ENCODE measurements around the gene OBSCN. TPM values are rescaled to one million over a fixed set of nuclear protein-coding genes. Genes with fewer than 3 reads are reported as not detected.
"Not testable (repeated sequence)": the region's sequence is repeated elsewhere in the genome, so short reads cannot be mapped to it uniquely, and the experiment has no call there.

OBSCN gene
- total RNA-seq, 3 donors from 2014 or later, result 6.3 to 9.3 (median 7.5) TPM

DNA sequence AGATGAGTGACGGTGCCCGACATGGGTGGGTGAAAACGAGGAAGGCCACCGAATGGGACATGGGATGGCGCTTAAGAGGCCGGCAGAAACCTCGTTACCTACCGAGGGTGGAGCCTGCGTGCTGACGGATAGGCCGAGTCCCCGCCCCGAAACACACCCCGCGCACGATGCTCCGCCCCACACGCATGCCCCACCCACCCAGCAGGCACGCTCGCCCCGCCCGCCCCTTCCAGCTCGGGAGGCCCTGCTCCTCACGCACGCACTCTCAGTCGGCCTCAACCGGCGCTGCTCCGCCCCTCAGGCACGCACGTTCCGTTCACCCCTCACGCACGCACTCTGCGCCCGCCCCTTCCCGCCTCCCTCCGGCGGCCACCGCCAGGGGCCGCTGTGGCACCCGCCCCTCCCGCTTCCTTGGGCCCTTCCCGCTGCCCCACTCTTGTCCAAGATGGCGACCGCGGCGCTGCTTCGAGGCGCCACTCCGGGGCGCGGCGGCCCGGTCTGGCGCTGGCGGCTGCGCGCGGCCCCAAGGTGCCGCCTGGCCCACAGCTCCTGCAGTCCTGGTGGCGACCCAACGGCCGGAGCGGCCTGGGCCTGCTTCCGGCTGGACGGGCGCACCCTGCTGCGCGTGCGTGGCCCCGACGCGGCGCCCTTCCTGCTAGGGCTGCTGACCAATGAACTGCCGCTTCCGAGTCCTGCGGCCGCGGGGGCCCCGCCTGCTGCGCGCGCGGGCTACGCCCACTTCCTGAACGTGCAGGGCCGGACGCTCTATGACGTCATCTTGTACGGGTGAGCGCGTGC lies 42.3 kb upstream of the OBSCN start, which contains the start of gene IBA57:
Gene IBA57 (plus strand): TSS at position 433 of the 798 bp plus-strand sequence. CDS start 13 bp downstream, at position 446.
- Mint-ChIP-seq H3K27me3 (ENCODE audit: low read depth) (no peaks in the 10 kb centered on the region), H3K4me3 (peak within 1 kb of the TSS; percentile 83), H3K9me3 (no peaks in the 10 kb centered on the region), H3K36me3 (ENCODE audit: insufficient read depth) (peaks cover 3% of the 10 kb centered on the region), H3K4me1 (ENCODE audit: low read depth) (peaks cover 45% of the 10 kb centered on the region)
- peak; percentile 99 for DNase-seq
- ATAC-seq, result peak; percentile 87 to 89

DNA sequence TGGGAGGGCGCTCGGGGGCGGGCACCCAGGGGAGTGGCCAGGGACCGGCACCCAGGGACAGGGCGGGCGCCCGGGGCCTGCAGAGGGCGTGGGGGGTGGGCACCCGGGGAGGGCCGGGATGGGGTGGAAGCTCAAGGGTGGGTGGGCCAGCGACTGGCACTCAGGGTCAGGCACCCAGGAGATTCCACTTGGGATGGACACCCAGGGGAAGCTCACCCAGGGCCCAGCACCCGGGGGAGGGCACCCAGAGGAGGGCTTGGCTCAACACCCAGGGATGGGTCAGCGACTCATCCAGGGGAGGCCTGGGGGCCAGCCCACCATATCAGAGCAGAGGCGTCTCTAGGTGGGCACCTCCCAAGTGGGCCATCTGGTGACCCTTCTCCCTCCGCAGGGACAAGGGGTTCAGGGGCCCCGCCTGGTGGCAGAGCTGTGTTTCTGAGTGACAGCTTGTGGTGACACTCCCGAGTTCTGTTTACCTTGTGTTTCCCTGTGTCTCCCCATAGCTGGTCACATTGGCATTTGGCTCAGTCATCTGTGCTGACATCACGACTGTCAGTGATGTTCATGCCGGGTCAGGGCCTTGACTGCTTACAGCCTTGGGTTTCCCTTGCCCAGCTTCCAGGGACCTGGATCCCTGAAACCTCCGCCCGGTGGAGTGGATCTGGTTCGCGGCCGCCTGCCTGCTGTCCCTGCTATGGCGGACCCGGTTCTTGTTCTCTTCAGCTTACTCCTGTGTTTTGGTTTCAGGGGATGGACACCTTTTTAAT lies 41.5 kb upstream of the OBSCN start:
- peak; percentile 3 for ATAC-seq
- peak overlapping the region; percentile 78 for H3K4me3 Mint-ChIP-seq

DNA sequence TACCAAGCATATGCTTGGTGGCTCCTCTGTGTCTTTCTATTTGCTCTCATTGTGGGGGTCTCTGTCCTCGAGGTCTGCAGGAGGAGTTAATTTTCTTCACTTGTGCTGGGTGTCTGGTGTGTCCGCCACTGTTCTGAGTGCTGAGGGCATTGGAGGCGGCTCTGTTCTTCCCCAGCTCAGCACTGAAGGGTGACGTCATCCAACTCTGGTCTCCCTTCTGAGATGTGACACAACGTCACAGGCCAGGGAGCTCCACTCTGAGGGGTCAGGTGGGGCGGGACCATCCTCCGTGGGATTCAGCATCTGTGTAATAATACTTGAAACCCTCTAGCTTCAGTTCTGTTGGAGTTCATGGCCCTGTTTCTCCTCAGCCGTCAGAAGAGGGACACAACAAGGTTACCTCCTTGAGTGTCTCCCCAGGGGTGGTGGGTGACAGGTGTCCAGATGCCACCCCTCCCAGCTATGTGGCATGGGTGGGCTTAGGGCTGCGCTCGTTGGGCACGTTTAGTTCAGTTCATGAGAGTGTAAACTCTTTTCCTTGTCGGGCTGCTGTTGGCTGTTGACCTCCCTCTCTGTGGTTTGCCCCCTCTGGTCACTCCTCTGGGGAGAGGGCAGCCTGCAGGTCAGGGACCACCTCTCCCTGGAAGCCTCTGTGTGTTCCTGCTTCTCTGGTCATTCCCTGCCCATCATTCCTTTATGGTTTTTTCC lies 39.1 kb upstream of the OBSCN start:
- Mint-ChIP-seq H3K9me3 (no peaks in the 10 kb centered on the region), H3K36me3 (ENCODE audit: insufficient read depth) (peaks cover 3% of the 10 kb centered on the region)
- DNase-seq, result no peak

More for the DNA sequence above, 41.5 kb upstream of the OBSCN start:
- DNase-seq, result peak; percentile 46
- Mint-ChIP-seq H3K9me3 (no peaks in the 10 kb centered on the region), H3K4me1 (ENCODE audit: low read depth) (peaks cover 46% of the 10 kb centered on the region), H3K27me3 (ENCODE audit: low read depth) (no peaks in the 10 kb centered on the region), H3K36me3 (ENCODE audit: insufficient read depth) (peaks cover 3% of the 10 kb centered on the region)

DNA sequence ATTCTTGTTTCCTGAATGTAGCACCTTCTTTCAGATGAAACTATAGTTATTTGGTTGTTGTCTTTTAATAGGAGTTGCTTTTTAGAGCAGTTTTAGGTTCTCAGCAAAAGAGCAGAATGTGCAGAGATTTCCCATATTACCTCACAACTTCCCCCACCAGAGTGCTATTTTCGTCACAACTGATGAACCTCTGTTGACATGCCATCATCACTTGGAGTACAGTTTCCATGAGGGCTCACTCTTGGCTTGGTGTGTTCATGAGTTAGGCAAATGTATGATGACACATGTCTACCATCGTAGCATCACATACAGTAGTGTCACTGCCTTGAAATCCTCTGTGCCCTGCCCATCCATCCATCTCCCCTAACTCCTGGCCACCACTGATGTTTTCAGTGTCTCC lies 38.5 kb upstream of the OBSCN start:
- H3K9me3 Mint-ChIP-seq, result no peaks in the 10 kb centered on the region

More for the DNA sequence above, 39.1 kb upstream of the OBSCN start:
- peaks cover 38% of the 10 kb centered on the region for H3K4me1 Mint-ChIP-seq (ENCODE audit: low read depth)
- peak overlapping the region; percentile 35 for H3K4me3 Mint-ChIP-seq
- no peaks in the 10 kb centered on the region for H3K27me3 Mint-ChIP-seq (ENCODE audit: low read depth)
- no peak for ATAC-seq

DNA sequence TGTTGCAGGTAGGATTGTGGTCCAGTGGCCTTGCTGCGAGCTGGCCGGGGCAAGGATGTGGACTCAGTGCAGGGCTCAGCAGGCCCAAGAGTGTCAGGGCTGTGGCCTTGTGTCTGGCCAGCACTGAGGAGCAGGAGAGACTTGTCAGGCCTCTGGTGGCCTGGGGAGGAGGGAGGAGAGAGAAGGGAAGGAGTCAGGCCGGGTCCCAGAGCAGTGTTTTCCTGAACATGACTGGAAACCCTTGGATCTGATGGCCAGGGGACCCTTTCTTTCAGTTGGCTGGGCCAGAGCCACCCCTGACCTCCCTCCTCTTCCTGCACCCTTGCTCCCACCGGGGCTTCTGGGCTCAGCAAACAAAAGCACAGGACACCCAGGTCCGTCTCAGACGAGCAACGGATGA lies 37.2 kb upstream of the OBSCN start:
- ATAC-seq, result no peak
- Mint-ChIP-seq H3K27me3 (ENCODE audit: low read depth) (no peaks in the 10 kb centered on the region), H3K9me3 (no peaks in the 10 kb centered on the region), H3K4me3 (no peak overlapping the region), H3K36me3 (ENCODE audit: insufficient read depth) (peaks cover 3% of the 10 kb centered on the region), H3K4me1 (ENCODE audit: low read depth) (peaks cover 24% of the 10 kb centered on the region)
- DNase-seq, result no peak

More for the DNA sequence above, 38.5 kb upstream of the OBSCN start:
- ATAC-seq (no peak), DNase-seq (no peak)
- peaks cover 32% of the 10 kb centered on the region for H3K4me1 Mint-ChIP-seq (ENCODE audit: low read depth)
- no peaks in the 10 kb centered on the region for H3K27me3 Mint-ChIP-seq (ENCODE audit: low read depth)
- H3K36me3 Mint-ChIP-seq (ENCODE audit: insufficient read depth), result peaks cover 3% of the 10 kb centered on the region
- no peak overlapping the region for H3K4me3 Mint-ChIP-seq

DNA sequence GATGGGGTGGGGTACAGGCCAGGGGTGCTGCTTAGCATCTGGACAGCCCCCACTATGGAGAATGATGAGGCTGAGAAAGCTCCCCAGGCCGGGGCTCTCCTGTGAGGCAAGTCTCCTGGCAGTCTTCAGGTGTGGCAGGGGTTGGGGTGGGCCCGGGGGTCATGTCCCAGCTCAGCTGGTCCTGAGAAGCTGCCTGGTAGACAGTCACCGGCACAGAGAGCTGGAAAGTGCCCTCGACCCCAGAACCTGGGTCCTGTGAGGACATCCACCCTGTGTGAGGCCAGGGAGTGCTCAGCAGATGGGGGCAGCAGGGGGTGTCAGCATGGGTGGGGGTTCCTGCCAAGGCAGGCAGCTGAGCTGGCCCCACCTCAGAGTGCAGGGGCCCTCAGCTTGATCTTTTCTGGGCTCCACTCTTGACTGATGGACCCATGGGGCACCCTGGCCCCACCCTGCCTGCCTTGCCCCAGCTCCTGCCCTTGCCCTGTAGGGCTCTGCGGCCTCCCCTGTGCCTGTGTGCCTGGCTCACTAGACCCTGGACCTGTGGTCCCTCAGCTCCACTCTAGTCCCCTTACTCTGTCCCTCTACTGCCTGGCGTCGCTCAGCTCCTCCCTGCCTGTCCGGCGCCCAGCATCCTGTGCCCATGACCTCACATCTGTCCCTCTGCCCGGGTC lies 36.5 kb upstream of the OBSCN start:
- Mint-ChIP-seq H3K4me1 (ENCODE audit: low read depth) (peaks cover 24% of the 10 kb centered on the region), H3K36me3 (ENCODE audit: insufficient read depth) (peaks cover 3% of the 10 kb centered on the region), H3K4me3 (no peak overlapping the region), H3K27me3 (ENCODE audit: low read depth) (no peaks in the 10 kb centered on the region), H3K9me3 (no peaks in the 10 kb centered on the region)
- ATAC-seq (no peak), DNase-seq (no peak)

DNA sequence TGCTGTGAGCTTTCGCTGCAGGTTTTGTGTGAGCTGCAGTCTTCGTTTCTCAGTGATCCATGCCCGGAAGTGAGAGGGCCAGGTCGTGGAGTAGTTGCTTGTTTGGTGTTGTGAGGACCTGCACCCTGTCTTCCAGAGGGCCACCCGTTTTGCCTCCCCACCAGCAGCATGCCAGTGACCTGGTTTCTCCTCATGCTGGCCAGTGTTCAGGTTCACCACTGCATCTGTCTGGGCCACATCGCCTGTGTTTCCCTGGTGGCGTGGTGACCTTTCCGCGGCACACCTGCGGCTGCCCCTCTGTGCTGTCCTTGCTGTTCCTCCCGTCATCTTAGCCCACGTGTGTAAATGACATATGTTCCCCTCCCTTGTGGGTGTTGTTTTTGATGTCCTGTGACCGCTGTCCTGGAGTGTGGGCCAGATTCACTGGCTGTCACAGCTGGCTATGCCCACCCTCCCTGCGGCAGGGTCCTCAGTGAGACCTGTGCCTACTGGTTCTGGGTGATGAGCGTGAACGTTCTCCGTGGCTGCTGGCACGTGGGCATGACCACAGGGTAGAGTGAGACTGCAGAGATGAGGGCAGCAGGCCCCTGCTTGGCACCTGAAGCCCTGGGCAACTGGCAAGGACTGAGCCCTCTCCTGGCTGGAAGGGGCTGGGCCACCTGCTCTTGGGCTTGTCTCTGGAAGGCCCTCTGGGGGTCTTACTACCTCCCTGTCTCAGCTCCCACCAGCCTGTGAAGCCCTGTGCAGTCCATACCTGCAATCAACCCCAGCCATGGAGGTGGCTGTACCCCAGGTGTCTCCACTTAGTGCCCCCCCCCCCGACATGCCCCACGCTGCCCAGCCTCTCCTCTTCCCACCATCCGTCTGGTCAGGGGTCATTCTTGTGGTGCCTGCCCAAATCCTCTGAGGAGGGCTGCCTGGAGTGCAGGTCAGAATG lies 35.0 kb upstream of the OBSCN start:
- H3K36me3 Mint-ChIP-seq (ENCODE audit: insufficient read depth), result peaks cover 5% of the 10 kb centered on the region
- no peak overlapping the region for H3K4me3 Mint-ChIP-seq
- peaks cover 15% of the 10 kb centered on the region for H3K4me1 Mint-ChIP-seq (ENCODE audit: low read depth)
- DNase-seq (no peak), ATAC-seq (no peak)
- H3K9me3 Mint-ChIP-seq, result no peaks in the 10 kb centered on the region
- no peaks in the 10 kb centered on the region for H3K27me3 Mint-ChIP-seq (ENCODE audit: low read depth)

DNA sequence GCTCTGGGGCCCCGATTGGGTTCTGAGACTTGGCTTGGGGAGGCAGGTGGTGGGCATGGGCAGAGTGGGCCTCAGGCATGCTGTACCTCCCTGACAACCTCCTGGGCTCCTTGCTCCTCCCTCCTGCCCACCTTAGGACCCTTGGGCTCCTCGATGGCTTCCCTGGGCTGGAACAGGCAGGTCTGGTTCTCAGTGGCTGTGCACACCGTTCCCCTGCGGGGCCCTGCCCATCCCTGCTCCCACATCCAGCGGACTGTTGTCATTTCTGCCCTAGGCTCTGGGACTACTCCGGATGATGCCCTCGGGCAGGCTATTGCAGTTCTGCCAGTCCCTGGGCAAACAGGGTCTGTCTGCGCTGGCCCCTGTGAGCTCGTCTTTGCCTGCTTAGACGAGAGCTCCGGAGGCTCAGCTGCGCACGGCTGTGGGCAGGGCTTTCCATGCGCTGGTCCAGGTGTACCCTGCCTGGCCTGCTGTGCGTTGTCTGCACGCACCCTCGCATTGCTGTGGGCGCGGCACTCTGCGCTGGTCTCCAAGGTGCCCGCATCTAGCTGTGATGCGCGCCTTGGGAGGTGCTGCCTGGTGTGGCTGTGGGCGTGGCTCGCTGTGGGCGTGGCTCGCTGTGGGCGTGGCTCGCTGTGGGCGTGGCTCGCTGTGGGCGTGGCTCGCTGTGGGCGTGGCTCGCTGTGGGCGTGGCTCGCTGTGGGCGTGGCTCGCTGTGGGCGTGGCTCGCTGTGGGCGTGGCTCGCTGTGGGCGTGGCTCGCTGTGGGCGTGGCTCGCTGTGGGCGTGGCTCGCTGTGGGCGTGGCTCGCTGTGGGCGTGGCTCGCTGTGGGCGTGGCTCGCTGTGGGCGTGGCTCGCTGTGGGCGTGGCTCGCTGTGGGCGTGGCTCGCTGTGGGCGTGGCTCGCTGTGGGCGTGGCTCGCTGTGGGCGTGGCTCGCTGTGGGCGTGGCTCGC lies 34.0 kb upstream of the OBSCN start:
- not testable (repeated sequence) for H3K9me3 Mint-ChIP-seq; H3K27me3 Mint-ChIP-seq (ENCODE audit: low read depth); DNase-seq; H3K4me3 Mint-ChIP-seq; H3K36me3 Mint-ChIP-seq (ENCODE audit: insufficient read depth)
- ATAC-seq, result peak; percentile 36 to 49
- peaks cover 10% of the 10 kb centered on the region for H3K4me1 Mint-ChIP-seq (ENCODE audit: low read depth)

DNA sequence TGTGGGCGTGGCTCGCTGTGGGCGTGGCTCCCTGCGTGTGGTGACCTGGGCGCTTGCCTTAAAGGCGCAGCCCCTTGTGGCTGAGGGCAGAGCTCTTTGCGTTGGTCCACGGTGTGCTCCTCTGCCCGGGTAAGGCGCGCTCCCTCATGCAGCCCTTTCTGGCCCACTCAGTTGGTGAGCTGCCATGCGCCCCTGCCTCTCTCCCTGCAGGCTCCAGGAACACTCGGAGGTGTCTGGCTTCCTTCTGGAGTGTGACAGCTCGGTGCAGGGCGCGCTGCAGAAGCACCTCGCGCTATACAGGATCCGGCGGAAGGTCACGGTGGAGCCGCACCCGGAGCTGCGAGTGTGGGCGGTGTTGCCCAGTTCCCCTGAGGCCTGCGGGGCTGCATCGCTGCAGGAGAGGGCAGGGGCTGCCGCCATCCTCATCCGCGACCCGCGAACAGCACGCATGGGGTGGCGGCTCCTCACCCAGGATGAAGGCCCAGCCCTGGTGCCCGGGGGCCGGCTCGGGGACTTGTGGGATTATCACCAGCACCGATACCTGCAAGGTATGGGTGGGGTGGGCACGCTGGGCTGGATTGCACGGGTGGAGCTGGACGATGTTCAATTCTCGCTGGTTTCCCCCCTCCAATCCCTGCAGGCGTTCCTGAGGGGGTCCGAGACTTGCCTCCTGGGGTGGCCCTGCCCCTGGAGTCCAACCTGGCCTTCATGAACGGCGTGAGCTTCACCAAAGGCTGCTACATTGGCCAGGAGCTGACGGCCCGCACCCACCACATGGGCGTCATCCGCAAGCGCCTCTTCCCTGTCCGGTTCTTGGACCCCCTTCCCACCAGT lies 33.1 kb upstream of the OBSCN start:
- no peak overlapping the region for H3K4me3 Mint-ChIP-seq
- DNase-seq, result no peak
- peaks cover 5% of the 10 kb centered on the region for H3K36me3 Mint-ChIP-seq (ENCODE audit: insufficient read depth)
- H3K4me1 Mint-ChIP-seq (ENCODE audit: low read depth), result peaks cover 8% of the 10 kb centered on the region
- H3K27me3 Mint-ChIP-seq (ENCODE audit: low read depth), result no peaks in the 10 kb centered on the region
- peak; percentile 35 to 51 for ATAC-seq
- no peaks in the 10 kb centered on the region for H3K9me3 Mint-ChIP-seq

DNA sequence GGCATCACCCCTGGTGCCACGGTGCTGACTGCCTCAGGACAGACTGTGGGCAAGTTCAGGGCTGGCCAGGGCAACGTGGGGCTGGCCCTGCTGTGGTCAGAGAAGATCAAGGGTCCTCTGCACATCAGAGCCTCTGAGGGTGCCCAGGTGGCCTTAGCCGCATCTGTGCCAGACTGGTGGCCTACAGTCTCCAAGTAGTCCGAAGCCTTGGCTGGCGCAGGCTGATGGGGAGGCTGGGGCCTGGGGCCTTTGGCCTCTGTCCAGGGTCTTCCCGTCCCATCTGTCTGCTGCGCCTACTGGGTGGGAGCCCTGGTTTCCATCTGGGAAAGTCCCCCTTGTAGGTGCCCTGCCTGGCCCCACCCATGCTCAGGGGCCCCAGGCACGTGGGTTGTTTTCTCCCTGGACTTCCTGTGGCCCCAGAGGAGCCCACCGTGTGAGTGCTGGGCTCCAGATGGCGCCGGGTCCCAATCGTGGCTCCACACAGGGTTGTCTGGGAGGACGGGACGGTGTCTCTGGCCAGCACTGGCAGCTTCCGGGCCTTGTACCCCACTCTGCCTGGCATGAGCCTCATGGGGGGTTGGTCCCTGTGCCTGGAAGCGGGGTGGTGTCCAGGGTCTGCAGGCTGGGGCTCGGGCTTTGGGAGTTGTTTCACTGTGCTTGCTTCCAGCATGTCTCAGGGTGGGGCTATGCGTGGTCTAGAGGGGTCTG lies 32.4 kb upstream of the OBSCN start:
- peaks cover 7% of the 10 kb centered on the region for H3K4me1 Mint-ChIP-seq (ENCODE audit: low read depth)
- peaks cover 5% of the 10 kb centered on the region for H3K36me3 Mint-ChIP-seq (ENCODE audit: insufficient read depth)
- ATAC-seq (no peak), DNase-seq (no peak)
- no peaks in the 10 kb centered on the region for H3K27me3 Mint-ChIP-seq (ENCODE audit: low read depth)
- no peak overlapping the region for H3K4me3 Mint-ChIP-seq
- H3K9me3 Mint-ChIP-seq, result no peaks in the 10 kb centered on the region

DNA sequence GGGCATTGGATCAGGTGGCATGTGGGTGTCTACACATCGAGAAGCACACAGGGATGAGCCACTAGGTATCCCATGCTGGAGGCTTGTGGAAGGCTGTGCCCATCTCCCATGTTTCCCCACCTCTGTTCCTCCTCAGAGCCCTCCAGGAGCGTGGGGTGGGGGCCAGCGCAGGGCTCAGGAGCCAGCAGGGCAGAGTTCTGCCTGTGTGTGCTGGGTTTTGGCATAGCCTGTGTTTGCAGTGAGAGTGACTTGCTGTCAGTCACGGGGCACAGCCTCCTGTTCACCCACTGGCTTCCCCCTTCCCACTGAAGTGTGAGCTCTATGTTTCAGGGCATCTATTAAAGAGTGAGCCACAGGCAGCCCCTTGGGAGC lies 31.8 kb upstream of the OBSCN start:
- DNase-seq (no peak), ATAC-seq (no peak)
- Mint-ChIP-seq H3K4me1 (ENCODE audit: low read depth) (peaks cover 5% of the 10 kb centered on the region), H3K4me3 (no peak overlapping the region), H3K9me3 (no peaks in the 10 kb centered on the region), H3K27me3 (ENCODE audit: low read depth) (no peaks in the 10 kb centered on the region), H3K36me3 (ENCODE audit: insufficient read depth) (peaks cover 5% of the 10 kb centered on the region)
